Adrenal gland (tissue), 12 donors: Measurements from ENCODE around the gene IL11RA. TPM values are rescaled to one million over a fixed set of nuclear protein-coding genes. Genes with fewer than 3 reads are reported as not detected.

Source experiments
- DNase-seq, 7 donors: peaks; one replicate each; pipeline ENCODE4 v3.0.0-alpha.2; 2019 to 2020
- H3K27ac ChIP-seq, 5 donors: fragments of 200-600 bp; sonication (generic) in 4 of 5; 1 replicate in 3 of 5; 2 replicates in 2 of 5; pipeline versions ENCODE4 v1.5.1 to v1.8.0; 2016 to 2020; ENCODE audit warnings: mild to moderate bottlenecking in 1 of 5
- H3K27me3 ChIP-seq: fragments of 200-600 bp; 2 replicates; pipeline ENCODE4 v1.8.0; 2021
- H3K36me3 ChIP-seq, 2 donors: fragments of 200-600 bp; replicated peaks in 1 of 2; 1 replicate in 1 of 2; 2 replicates in 1 of 2; pipeline versions ENCODE4 v1.5.1 to v1.8.0; 2018 to 2022
- H3K4me1 ChIP-seq, 2 donors: fragments of 200-600 bp; replicated peaks in 1 of 2; 1 replicate in 1 of 2; 2 replicates in 1 of 2; pipeline versions ENCODE4 v1.5.1 to v1.8.0; 2018 to 2021
- H3K4me3 ChIP-seq, 4 donors: fragments of 200-600 bp; sonication (generic) in 3 of 4; one replicate each; pipeline ENCODE4 v1.5.1; 2016 to 2018
- H3K9me3 ChIP-seq, 3 donors: fragments of 200-600 bp; sonication (generic) in 1 of 3; replicated peaks in 1 of 3; 1 replicate in 2 of 3; 2 replicates in 1 of 3; pipeline versions ENCODE4 v1.5.1 to v1.8.0; 2016 to 2021
- POLR2A ChIP-seq, 2 donors: fragments of 450-650 bp; IDR thresholded peaks; one replicate each; pipeline ENCODE4 v1.6.1; 2017; ENCODE audit warnings: antibody characterized with exemption in 2 of 2, mild to moderate bottlenecking in 2 of 2, moderate library complexity in 1 of 2
- WGBS, 4 donors: extraction: QIAGEN DNeasy Blood & Tissue Kit in 2 of 4; methylation state at CpG; one replicate each; pipeline versions ENCODE4 v1.1.5 to v1.1.7; 2013 to 2017; 5-methylcytosine and 5-hydroxymethylcytosine counted together
- intact Hi-C, 2 donors: fragments of 100-400 bp; cut with DNase I; formaldehyde crosslinking; loops; one replicate each; pipeline versions ENCODE4 v1.14.1 to v1.15.0; 2022 to 2023
- polyA plus RNA-seq, 3 donors: library from polyadenylated mRNA; stranded (reverse); fragments of 200-250 nt in 2 of 3; fragments of 350-450 nt in 1 of 3; fragmentation: Illumina TruSeq in 1 of 3; extraction: RNeasy Lipid Tissue Mini Kit (QIAGEN cat#74804) in 1 of 3; gene quantifications; one replicate each; pipeline ENCODE4 v1.2.3, GENCODE V29; 2013 to 2014
- total RNA-seq, 9 donors: library from RNA; depleted of rRNA in 4 of 9; stranded (reverse); fragments of >200 nt in 4 of 9; fragments of 120-200 nt in 1 of 9; fragmentation: NEBNext Ultra II Directional in 1 of 9; extraction: Animal tissue kit (Norgen Biotek cat#: 25700) in 1 of 9; gene quantifications; one replicate each; pipeline versions ENCODE4 v1.1.0 to v1.2.4, GENCODE V29; 2013 to 2023
- TF ChIP-seq, protein P1 (sequence below), 6 experiments: fragments of 450-650 bp in 4 of 6; fragments of 200-600 bp in 2 of 6; sonication (generic) in 1 of 6; IDR thresholded peaks; 1 replicate in 5 of 6; 2 replicates in 1 of 6; pipeline versions ENCODE4 v1.5.1 to v1.8.0; 2016 to 2021; ENCODE audit warnings: antibody characterized with exemption in 6 of 6, mild to moderate bottlenecking in 2 of 6, moderate library complexity in 1 of 6
- donor health status: healthy with polysubstance abuse.
- donor health status: Bipolar disorder and iron deficiency.
- donor health status: DM: yes; HTN: yes; CAD: no.
- donor health status: DM: no; HTN: no; CAD: no.
- donor health status: DM: no; HTN: no; CAD: no.
- donor health status: DM: yes; HTN: yes; CAD: no.

IL11RA gene
- total and polyA plus RNA-seq, 12 donors = 5.2 to 53.7 (median 15.7) TPM

DNA sequence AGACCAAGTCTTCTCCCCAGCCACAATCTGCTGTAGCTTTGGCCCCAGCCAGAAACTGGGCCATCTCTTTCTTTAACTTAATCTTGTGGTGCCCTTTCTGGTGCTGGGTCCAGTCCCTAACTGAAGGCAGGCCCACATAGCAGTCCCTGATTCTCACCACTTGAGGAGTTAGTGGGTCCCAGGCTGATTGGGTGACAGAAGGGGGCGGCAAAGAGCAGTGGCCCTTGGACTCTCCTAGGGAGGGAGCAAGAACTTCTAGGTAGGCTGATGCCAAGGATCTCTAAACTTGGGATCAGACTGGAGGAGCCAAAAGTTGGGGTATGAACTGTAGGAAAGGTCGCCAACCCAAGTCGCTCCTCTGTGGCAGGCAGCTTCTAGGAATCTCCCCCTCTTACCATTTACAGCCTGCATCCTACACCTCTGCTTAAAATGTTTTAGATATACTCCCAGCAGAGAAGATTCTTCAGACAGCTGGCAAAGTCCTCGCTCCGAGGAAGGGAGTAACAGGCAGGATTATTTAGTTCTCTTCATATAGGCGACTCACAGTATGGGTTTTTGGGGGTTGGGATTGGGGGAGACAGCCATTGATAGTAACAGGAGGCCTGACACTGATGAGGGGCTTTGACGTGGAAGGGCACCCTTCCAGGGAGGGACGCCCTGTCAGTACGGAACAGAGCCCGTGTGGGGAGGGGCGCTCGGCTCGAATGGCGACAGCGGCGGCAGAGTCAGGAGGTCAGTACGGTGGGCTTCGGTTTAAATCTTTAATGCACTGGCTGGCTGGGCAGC is 12.5 kb downstream of the IL11RA start:
- intact Hi-C loops = no loop called here
- peak overlapping the region; percentile 48 to 99 (median 92) for H3K27ac ChIP-seq
- peak; percentile 68 to 92 (median 84) for DNase-seq
- H3K27me3 ChIP-seq = no peaks in the 10 kb centered on the region
- H3K4me3 ChIP-seq = peak overlapping the region in 2 of 4 donors; percentile 53 to 79
- TF ChIP-seq POLR2A (IDR thresholded peaks at IDR 0.05) = no peak
- TF ChIP-seq, protein P1, sequence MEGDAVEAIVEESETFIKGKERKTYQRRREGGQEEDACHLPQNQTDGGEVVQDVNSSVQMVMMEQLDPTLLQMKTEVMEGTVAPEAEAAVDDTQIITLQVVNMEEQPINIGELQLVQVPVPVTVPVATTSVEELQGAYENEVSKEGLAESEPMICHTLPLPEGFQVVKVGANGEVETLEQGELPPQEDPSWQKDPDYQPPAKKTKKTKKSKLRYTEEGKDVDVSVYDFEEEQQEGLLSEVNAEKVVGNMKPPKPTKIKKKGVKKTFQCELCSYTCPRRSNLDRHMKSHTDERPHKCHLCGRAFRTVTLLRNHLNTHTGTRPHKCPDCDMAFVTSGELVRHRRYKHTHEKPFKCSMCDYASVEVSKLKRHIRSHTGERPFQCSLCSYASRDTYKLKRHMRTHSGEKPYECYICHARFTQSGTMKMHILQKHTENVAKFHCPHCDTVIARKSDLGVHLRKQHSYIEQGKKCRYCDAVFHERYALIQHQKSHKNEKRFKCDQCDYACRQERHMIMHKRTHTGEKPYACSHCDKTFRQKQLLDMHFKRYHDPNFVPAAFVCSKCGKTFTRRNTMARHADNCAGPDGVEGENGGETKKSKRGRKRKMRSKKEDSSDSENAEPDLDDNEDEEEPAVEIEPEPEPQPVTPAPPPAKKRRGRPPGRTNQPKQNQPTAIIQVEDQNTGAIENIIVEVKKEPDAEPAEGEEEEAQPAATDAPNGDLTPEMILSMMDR (IDR thresholded peaks at IDR 0.05) = peak; percentile 61 to 91 (median 72)
- peaks cover 7 to 17% of the 10 kb centered on the region in 2 donors for H3K4me1 ChIP-seq
- 23 to 43% (median 28%) methylated on average over 13 to 18 of the region's 18 CpGs for WGBS, 4 donors
- no peaks in the 10 kb centered on the region for H3K9me3 ChIP-seq
- H3K36me3 ChIP-seq = no peaks in the 10 kb centered on the region

DNA sequence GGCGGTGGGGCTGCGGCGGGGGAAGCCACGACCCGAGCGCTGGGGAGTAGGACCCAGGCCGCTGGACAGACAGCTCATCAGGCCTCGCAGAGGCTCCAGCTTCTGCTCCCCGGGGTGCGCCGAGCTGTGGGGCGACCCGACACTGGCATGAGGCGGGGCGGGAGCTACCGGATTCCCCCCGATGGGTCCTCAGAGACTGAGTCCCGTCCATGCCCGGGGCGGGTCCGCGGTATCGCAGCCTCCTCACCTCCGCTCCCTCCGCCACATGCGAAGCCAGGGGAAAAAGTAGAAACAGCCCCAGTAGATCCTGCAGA is 13.0 kb downstream of the IL11RA start:
- WGBS, 4 donors = 0 to 2% (median 1%) methylated on average over 1 to 26 of the region's 26 CpGs; no CpG with 5 or more reads in 1 of the 4 donors
- Histone ChIP-seq H3K27me3 (no peaks in the 10 kb centered on the region), H3K9me3 (no peaks in the 10 kb centered on the region), H3K4me1 (peaks cover 7 to 17% of the 10 kb centered on the region in 2 donors), H3K36me3 (no peaks in the 10 kb centered on the region), H3K27ac (peak overlapping the region; percentile 48 to 99 (median 92)), H3K4me3 (peak overlapping the region in 2 of 4 donors; percentile 53 to 79)
- TF ChIP-seq, protein P1 (IDR thresholded peaks at IDR 0.05) = no peak
- no peak for TF ChIP-seq POLR2A (IDR thresholded peaks at IDR 0.05)
- intact Hi-C loops = no loop called here
- no peak for DNase-seq

DNA sequence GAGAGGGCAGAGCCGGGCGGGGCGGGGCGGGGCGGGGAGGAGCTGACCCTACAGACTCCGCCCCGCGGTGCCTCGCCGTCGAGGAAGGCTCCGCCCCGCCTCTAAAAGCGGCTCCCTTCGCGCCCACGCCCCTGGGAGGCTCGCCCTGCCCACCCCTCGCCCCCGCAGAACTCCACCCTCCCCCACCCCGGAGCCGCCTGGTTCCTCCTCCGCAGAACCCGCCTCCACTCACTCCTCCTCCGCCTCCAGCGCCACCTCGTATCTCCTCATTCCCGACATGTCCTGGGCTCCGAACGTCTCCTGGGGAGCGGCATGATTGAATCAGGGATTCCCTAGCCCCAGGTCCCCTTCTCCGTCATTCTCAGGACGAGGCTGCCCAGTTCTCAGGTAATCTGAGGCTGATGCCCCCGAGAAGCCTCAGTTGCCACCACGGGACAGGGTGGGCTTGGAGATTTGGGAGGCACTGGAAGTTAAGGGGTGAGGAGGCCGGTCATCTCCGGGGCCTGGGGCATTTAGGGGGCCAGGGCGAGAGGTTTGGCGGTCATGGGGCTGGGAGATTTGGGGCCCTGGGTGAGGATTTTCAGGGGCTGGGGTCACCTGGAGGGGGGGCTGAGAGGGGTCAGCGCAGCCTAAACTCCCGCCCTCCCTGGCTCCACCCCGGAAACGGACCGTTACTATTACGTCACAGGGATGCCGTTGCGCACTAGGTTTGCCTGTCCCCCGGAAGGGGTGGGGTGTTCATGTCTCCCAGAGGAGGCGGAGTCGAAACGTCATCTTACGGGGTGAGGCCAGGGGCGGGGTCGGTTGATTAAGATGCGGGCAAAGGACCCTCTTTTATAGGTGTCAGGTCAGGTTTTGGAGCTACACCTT is 13.6 kb downstream of the IL11RA start:
- H3K27me3 ChIP-seq = no peaks in the 10 kb centered on the region
- DNase-seq = peak; percentile 95 to 98 (median 97)
- H3K36me3 ChIP-seq = no peaks in the 10 kb centered on the region
- H3K9me3 ChIP-seq = no peaks in the 10 kb centered on the region
- H3K4me3 ChIP-seq = peak overlapping the region in 3 of 4 donors; percentile 53 to 79 (median 76)
- H3K27ac ChIP-seq = peak overlapping the region; percentile 92 to 100 (median 99)
- peaks cover 7 to 17% of the 10 kb centered on the region in 2 donors for H3K4me1 ChIP-seq
- WGBS, 4 donors = 0 to 2% (median 1%) methylated on average over 20 to 55 of the region's 55 CpGs
- TF ChIP-seq POLR2A (IDR thresholded peaks at IDR 0.05) = peak; percentile 94
- TF ChIP-seq, protein P1 (IDR thresholded peaks at IDR 0.05) = no peak
- intact Hi-C loops = no loop called here
